LNCaP clone FGC (cell line): Measurements from ENCODE around the gene ATL3.
"Not testable (repeated sequence)": the region's sequence is repeated elsewhere in the genome, so short reads cannot be mapped to it uniquely, and the experiment has no call there.

Experiments used
- DNase-seq: peaks from one replicate; pipeline ENCODE4 v3.0.0-alpha.2; 2011; ENCODE audit warnings: low read depth
- H3K4me3 ChIP-seq: 2 replicates; pipeline ENCODE4 v1.5.1; 2011; ENCODE audit warnings: mild to moderate bottlenecking, low read depth, low read length, control low read depth
- CTCF ChIP-seq: IDR thresholded peaks from 2 replicates; pipeline ENCODE4 v1.5.1; 2012; ENCODE audit warnings: mild to moderate bottlenecking; ENCODE audit not compliant: control insufficient read depth, insufficient read depth; ENCODE audit errors: extremely low read depth

The ATL3 gene

GRCh38 chr11:63641727-63642126, 29.4 kb downstream of the ATL3 start:
- H3K4me3 ChIP-seq, result no peak overlapping the region
- TF ChIP-seq CTCF, result no peak

GRCh38 chr11:63639199-63639832, 31.9 kb downstream of the ATL3 start:
- peak; percentile 26; the same call in 1 of the 2 replicates for TF ChIP-seq CTCF
- no peak overlapping the region for H3K4me3 ChIP-seq
- DNase-seq, result no peak

More at GRCh38 chr11:63641727-63642126, 29.4 kb downstream of the ATL3 start:
- no peak for DNase-seq

GRCh38 chr11:63638436-63638835, 32.7 kb downstream of the ATL3 start:
- not testable (repeated sequence) for H3K4me3 ChIP-seq, DNase-seq

- peak; percentile 85 for TF ChIP-seq CTCF
- no peak overlapping the region for H3K4me3 ChIP-seq
- peak; percentile 36 for DNase-seq
These were observed 35.3 kb downstream of the ATL3 start for GRCh38 chr11:63635762-63636465.

GRCh38 chr11:63629426-63629825, 41.8 kb downstream of the ATL3 start:
- TF ChIP-seq CTCF, result no peak
- H3K4me3 ChIP-seq, result no peak overlapping the region
- DNase-seq, result no peak

- DNase-seq, result no peak
- H3K4me3 ChIP-seq, result no peak overlapping the region
- no peak for TF ChIP-seq CTCF
These were observed 47.5 kb downstream of the ATL3 start for GRCh38 chr11:63623513-63624140.

GRCh38 chr11:63622323-63622722, 48.9 kb downstream of the ATL3 start:
- DNase-seq, result peak; percentile 68
- H3K4me3 ChIP-seq, result no peak overlapping the region
- TF ChIP-seq CTCF, result no peak
